Mesenchymal stem cell (in vitro differentiated cells and primary cell): ENCODE measurements around the gene MEAK7. TPM values are rescaled to one million over a fixed set of nuclear protein-coding genes. Genes with fewer than 3 reads are reported as not detected.

Experiments used
- DNase-seq: peaks from one replicate; pipeline ENCODE4 v3.0.0-alpha.2; 2013
- H2AFZ ChIP-seq: one replicate; pipeline ENCODE4 v1.6.1; 2013; ENCODE audit warnings: low read depth, mild to moderate bottlenecking, control low read depth, inconsistent platforms, low read length, moderate library complexity
- H2AK5ac ChIP-seq: 2 replicates; pipeline ENCODE4 v1.6.1; 2013; ENCODE audit warnings: low read length, moderate library complexity, mild to moderate bottlenecking, inconsistent platforms; ENCODE audit not compliant: severe bottlenecking
- H2BK120ac ChIP-seq: one replicate; pipeline ENCODE4 v1.6.1; 2013; ENCODE audit warnings: low read depth, mild to moderate bottlenecking, inconsistent platforms, low read length, moderate library complexity
- H2BK12ac ChIP-seq, 2 experiments: one replicate each; pipeline ENCODE4 v1.6.1; 2013; ENCODE audit warnings: inconsistent platforms in 2 of 2, low read length in 2 of 2, mild to moderate bottlenecking in 2 of 2, moderate library complexity in 2 of 2, control low read depth in 1 of 2
- H2BK15ac ChIP-seq: one replicate; pipeline ENCODE4 v1.6.1; 2013; ENCODE audit warnings: mild to moderate bottlenecking, low read depth, inconsistent platforms; ENCODE audit not compliant: poor library complexity, severe bottlenecking
- H2BK5ac ChIP-seq: 2 replicates; pipeline ENCODE4 v1.6.1; 2013; ENCODE audit warnings: low read depth, mild to moderate bottlenecking, low read length, control low read depth, inconsistent platforms; ENCODE audit not compliant: poor library complexity, severe bottlenecking
- H3K14ac ChIP-seq, 2 experiments: one replicate each; pipeline ENCODE4 v1.6.1; 2013; ENCODE audit warnings: inconsistent platforms in 2 of 2, low read length in 2 of 2, control low read depth in 1 of 2, mild to moderate bottlenecking in 1 of 2, moderate library complexity in 1 of 2
- H3K18ac ChIP-seq, 2 experiments: one replicate each; pipeline ENCODE4 v1.6.1; 2013; ENCODE audit warnings: inconsistent platforms in 2 of 2, low read length in 2 of 2, control low read depth in 1 of 2, low read depth in 1 of 2, mild to moderate bottlenecking in 1 of 2
- H3K23ac ChIP-seq, 2 experiments: one replicate each; pipeline ENCODE4 v1.6.1; 2013; ENCODE audit warnings: inconsistent platforms in 2 of 2, low read length in 2 of 2, mild to moderate bottlenecking in 2 of 2, moderate library complexity in 2 of 2, control low read depth in 1 of 2
- H3K27ac ChIP-seq: 2 replicates; pipeline ENCODE4 v1.5.1; 2013; ENCODE audit warnings: mild to moderate bottlenecking, moderate library complexity, low read length, control low read depth, inconsistent platforms; ENCODE audit not compliant: poor library complexity, severe bottlenecking
- H3K27me3 ChIP-seq, 2 experiments: 2 replicates each; pipeline versions ENCODE4 v1.6.1 to v1.7.0; 2013; ENCODE audit warnings: low read length in 2 of 2, mild to moderate bottlenecking in 2 of 2, moderate library complexity in 2 of 2, control low read depth in 1 of 2, inconsistent platforms in 1 of 2; ENCODE audit not compliant: control insufficient read depth in 1 of 2, insufficient read depth in 1 of 2
- H3K36me3 ChIP-seq, 2 experiments: 2 replicates each; pipeline versions ENCODE4 v1.6.1 to v1.7.0; 2013; ENCODE audit warnings: low read length in 2 of 2, control low read depth in 1 of 2, inconsistent platforms in 1 of 2, low read depth in 1 of 2, mild to moderate bottlenecking in 1 of 2; ENCODE audit not compliant: insufficient read depth in 2 of 2, control insufficient read depth in 1 of 2
- H3K4ac ChIP-seq, 2 experiments: one replicate each; pipeline ENCODE4 v1.6.1; 2013; ENCODE audit warnings: inconsistent platforms in 2 of 2, low read length in 2 of 2, mild to moderate bottlenecking in 2 of 2, moderate library complexity in 2 of 2, control low read depth in 1 of 2, low read depth in 1 of 2
- H3K4me1 ChIP-seq: 2 replicates; pipeline ENCODE4 v1.6.1; 2013; ENCODE audit warnings: low read depth, low read length, control low read depth; ENCODE audit not compliant: control insufficient read depth, insufficient read depth
- H3K4me2 ChIP-seq: 2 replicates; pipeline ENCODE4 v1.6.1; 2013; ENCODE audit warnings: low read length, mild to moderate bottlenecking, inconsistent platforms; ENCODE audit not compliant: poor library complexity, severe bottlenecking
- H3K4me3 ChIP-seq, 2 experiments: 2 replicates each; pipeline versions ENCODE4 v1.5.1 to v1.7.0; 2013; ENCODE audit warnings: low read length in 2 of 2, mild to moderate bottlenecking in 2 of 2, control low read depth in 1 of 2, low read depth in 1 of 2; ENCODE audit not compliant: insufficient read depth in 1 of 2
- H3K79me1 ChIP-seq: replicated peaks from 2 replicates; pipeline ENCODE4 v1.6.1; 2013; ENCODE audit warnings: mild to moderate bottlenecking, control low read depth, low read length, inconsistent platforms; ENCODE audit not compliant: poor library complexity, severe bottlenecking
- H3K9ac ChIP-seq: 2 replicates; pipeline ENCODE4 v1.7.0; 2013; ENCODE audit warnings: mild to moderate bottlenecking, low read length, moderate library complexity
- H3K9me3 ChIP-seq: 2 replicates; pipeline ENCODE4 v1.7.0; 2013; ENCODE audit warnings: mild to moderate bottlenecking, low read length; ENCODE audit not compliant: control insufficient read depth
- H4K8ac ChIP-seq: one replicate; pipeline ENCODE4 v1.6.1; 2013; ENCODE audit warnings: inconsistent platforms, mild to moderate bottlenecking, low read length, moderate library complexity
- H4K91ac ChIP-seq: one replicate; pipeline ENCODE4 v1.6.1; 2013; ENCODE audit warnings: mild to moderate bottlenecking, low read length, inconsistent platforms
- WGBS: methylation state at CpG from one replicate; pipeline ENCODE4 v1.1.7; 2013; ENCODE audit warnings: mixed read lengths; 5-methylcytosine and 5-hydroxymethylcytosine counted together
- polyA plus RNA-seq, 2 experiments: library from polyadenylated mRNA; stranded (reverse); fragments of 200-250 nt; gene quantifications; one replicate each; pipeline ENCODE4 v1.2.3, GENCODE V29; 2013

The MEAK7 gene, protein sequence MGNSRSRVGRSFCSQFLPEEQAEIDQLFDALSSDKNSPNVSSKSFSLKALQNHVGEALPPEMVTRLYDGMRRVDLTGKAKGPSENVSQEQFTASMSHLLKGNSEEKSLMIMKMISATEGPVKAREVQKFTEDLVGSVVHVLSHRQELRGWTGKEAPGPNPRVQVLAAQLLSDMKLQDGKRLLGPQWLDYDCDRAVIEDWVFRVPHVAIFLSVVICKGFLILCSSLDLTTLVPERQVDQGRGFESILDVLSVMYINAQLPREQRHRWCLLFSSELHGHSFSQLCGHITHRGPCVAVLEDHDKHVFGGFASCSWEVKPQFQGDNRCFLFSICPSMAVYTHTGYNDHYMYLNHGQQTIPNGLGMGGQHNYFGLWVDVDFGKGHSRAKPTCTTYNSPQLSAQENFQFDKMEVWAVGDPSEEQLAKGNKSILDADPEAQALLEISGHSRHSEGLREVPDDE
- 13.8 TPM for polyA plus RNA-seq (2013, experiment 1 of 2)
- 14.8 TPM for polyA plus RNA-seq (2013, experiment 2 of 2)

DNA sequence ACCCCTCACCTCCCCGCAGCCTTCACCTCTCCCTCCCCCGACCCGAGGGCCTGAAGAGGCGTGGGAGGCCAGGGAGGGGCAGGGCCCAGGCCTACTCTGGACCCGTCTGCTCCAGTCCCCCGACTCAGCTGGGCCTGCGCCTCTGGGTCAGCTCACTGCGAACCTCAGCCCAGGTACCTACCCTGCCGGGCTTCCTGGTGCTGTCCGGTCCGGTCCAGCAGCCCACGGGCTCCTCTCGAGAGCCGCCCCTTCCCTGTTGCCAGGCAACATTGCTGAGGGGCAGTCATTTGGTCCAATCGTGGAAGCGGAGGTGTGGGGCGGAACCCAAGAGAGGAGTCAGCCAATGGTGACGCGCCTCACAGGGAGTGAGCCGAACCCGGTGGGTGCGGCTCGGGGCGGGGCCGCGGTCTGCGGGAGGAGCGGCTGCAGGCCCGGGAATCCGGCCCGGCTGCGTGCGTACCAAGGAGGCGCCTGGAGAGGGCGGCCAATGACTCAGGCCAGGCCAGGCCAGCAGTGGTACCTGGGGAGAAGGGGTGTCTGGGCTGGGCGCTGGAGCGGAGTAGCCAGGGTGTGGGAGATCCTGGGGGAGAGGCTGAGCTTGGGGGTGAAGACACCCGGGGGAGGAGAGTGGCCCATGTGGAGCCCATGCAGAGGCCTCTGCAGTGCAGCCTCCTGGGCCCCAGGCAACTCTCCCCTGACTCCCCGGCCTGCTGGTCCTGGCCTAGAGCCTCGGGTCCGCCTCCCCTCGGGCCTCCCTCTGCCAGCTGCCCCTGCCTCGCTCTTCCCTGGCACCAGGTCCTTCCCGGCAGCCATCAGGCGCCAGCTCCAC lies at the start of gene MEAK7:
Gene MEAK7, minus strand, starts transcription at position 240 of the 829 bp plus-strand sequence. CDS start 6,573 bp downstream, outside the sequence.
- peak within 1 kb of the TSS; percentile 52 for H3K27ac ChIP-seq
- peak within 1 kb of the TSS; percentile 27 to 80 for H3K4ac ChIP-seq
- 8% methylated on average over 42 of the region's 45 CpGs for WGBS
- peak within 1 kb of the TSS; percentile 71 for H3K4me2 ChIP-seq
- H3K18ac ChIP-seq: peak within 1 kb of the TSS; percentile 81 to 93
- peak within 1 kb of the TSS in 1 of 2 experiments; percentile 45 for H3K23ac ChIP-seq
- peak within 1 kb of the TSS; percentile 55 for H2AFZ ChIP-seq
- H3K27me3 ChIP-seq: no peaks in the 10 kb centered on the region
- peak within 1 kb of the TSS; percentile 14 for H2AK5ac ChIP-seq
- H2BK12ac ChIP-seq: peak within 1 kb of the TSS; percentile 6 to 95
- peak within 1 kb of the TSS; percentile 87 for H2BK5ac ChIP-seq
- peak within 1 kb of the TSS; percentile 93 for H2BK15ac ChIP-seq
- peak within 1 kb of the TSS; percentile 90 for H4K91ac ChIP-seq
- peak; percentile 99 for DNase-seq
- H3K36me3 ChIP-seq: peaks cover 18 to 23% of the 10 kb centered on the region in 2 experiments
- peaks cover 36% of the 10 kb centered on the region for H3K4me1 ChIP-seq
- H3K9me3 ChIP-seq: no peaks in the 10 kb centered on the region
- H3K79me1 ChIP-seq: peaks cover 22% of the 10 kb centered on the region
- H4K8ac ChIP-seq: peak within 1 kb of the TSS; percentile 90
- H3K4me3 ChIP-seq: peak within 1 kb of the TSS; percentile 91 to 93
- peak within 1 kb of the TSS; percentile 69 for H2BK120ac ChIP-seq
- peak within 1 kb of the TSS in 1 of 2 experiments; percentile 93 for H3K14ac ChIP-seq
- H3K9ac ChIP-seq: peak within 1 kb of the TSS; percentile 90

DNA sequence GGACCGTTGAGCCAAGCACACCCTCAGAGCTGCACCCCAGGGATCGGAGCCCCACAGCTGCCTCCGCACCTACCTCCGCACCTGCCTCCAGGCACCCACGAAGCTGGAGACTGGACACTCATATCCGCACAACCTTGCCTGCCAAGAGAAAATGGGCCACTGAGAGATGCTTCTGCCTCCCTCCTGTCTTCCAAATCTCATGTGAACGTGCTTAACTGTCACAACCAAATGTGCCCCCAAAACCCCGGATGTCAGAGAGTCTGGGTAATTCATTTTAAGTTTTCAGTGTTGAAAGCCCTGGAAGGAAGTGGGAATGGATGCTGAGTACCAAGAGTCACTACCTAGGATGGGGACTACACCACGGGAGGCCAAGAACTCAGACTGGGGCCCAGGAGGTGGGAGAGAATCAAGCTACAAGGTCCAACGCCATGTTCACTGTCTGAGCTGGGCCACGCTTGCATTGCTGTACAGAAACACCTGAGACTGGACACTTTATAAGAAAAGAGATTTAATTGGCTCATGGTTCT lies 49.5 kb upstream of the MEAK7 start:
- no peaks in the 10 kb centered on the region for H3K79me1 ChIP-seq
- H4K91ac ChIP-seq: peak overlapping the region; percentile 16
- H3K4me1 ChIP-seq: peaks cover 13% of the 10 kb centered on the region
- no peak overlapping the region for H3K14ac ChIP-seq
- no peak overlapping the region for H3K4ac ChIP-seq
- no peak overlapping the region for H3K23ac ChIP-seq
- H3K36me3 ChIP-seq: no peaks in the 10 kb centered on the region
- 92% methylated on average over 11 of the region's 11 CpGs for WGBS
- H3K27me3 ChIP-seq: peaks cover 0 to 4% of the 10 kb centered on the region in 2 experiments
- H3K9ac ChIP-seq: no peak overlapping the region
- H2BK120ac ChIP-seq: no peak overlapping the region
- H2BK12ac ChIP-seq: no peak overlapping the region
- DNase-seq: no peak
- no peak overlapping the region for H3K4me3 ChIP-seq
- H3K9me3 ChIP-seq: no peaks in the 10 kb centered on the region
- H4K8ac ChIP-seq: no peak overlapping the region
- H2AFZ ChIP-seq: no peak overlapping the region
- H3K27ac ChIP-seq: no peak overlapping the region
- H2AK5ac ChIP-seq: no peak overlapping the region
- H2BK15ac ChIP-seq: no peak overlapping the region
- no peak overlapping the region for H3K4me2 ChIP-seq
- no peak overlapping the region for H2BK5ac ChIP-seq
- H3K18ac ChIP-seq: no peak overlapping the region

DNA sequence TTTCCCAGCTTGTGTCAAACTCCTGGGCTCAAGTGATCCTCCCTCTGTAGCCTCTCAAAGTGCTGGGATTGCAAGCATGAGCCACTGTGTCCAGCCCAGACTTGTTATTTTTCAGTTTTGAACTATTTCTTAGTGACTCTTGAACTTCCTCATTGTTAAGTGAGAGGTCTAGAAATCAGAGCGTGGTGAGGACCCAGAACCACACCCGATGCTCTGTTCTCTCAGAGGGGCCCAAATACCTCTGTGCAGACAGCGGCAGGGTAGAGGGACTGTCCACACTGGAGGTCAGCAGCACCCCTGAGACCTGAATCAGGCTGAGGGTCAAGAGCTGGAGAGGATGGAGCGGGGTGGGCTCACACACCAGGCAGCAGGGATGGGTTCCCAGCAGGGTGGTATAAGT lies 47.7 kb upstream of the MEAK7 start:
- H3K27ac ChIP-seq: no peak overlapping the region
- peaks cover 20% of the 10 kb centered on the region for H3K4me1 ChIP-seq
- peaks cover 2 to 4% of the 10 kb centered on the region in 2 experiments for H3K27me3 ChIP-seq
- no peak overlapping the region for H3K4me3 ChIP-seq
- H3K79me1 ChIP-seq: no peaks in the 10 kb centered on the region
- H3K4me2 ChIP-seq: no peak overlapping the region
- 91% methylated on average over 4 of the region's 4 CpGs for WGBS
- DNase-seq: no peak
- H3K23ac ChIP-seq: no peak overlapping the region
- H3K9ac ChIP-seq: no peak overlapping the region
- no peak overlapping the region for H2AK5ac ChIP-seq
- H2AFZ ChIP-seq: no peak overlapping the region
- no peak overlapping the region for H3K14ac ChIP-seq
- H2BK15ac ChIP-seq: no peak overlapping the region
- H4K8ac ChIP-seq: peak overlapping the region; percentile 83
- H3K4ac ChIP-seq: no peak overlapping the region
- H2BK12ac ChIP-seq: no peak overlapping the region
- no peak overlapping the region for H2BK5ac ChIP-seq
- H3K36me3 ChIP-seq: no peaks in the 10 kb centered on the region
- no peaks in the 10 kb centered on the region for H3K9me3 ChIP-seq
- no peak overlapping the region for H2BK120ac ChIP-seq
- no peak overlapping the region for H3K18ac ChIP-seq
- no peak overlapping the region for H4K91ac ChIP-seq
